Measurements from ENCODE around the gene LUZP2.
"Not testable (repeated sequence)": the region's sequence is repeated elsewhere in the genome, so short reads cannot be mapped to it uniquely, and the experiment has no call there.

Gene LUZP2

DNA sequence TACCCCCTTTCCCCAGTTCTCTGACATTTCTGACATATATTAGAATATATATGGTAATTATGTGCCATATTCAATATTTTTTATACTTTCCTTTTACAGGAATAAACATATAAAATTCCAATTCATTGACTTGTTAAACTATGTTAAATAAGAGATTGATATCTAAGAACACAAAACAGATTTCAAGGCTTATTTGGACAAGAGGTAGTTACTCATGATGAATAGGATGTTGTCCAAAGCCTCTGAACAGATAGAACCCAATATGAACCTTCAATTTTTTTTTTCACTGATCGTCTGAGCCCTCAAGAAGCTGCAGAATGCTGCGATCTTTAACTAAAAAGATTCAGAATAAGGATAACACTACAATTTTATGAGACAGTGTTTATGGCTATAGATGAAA is 340.3 kb downstream of the LUZP2 start:
- no peak for DNase-seq

DNA sequence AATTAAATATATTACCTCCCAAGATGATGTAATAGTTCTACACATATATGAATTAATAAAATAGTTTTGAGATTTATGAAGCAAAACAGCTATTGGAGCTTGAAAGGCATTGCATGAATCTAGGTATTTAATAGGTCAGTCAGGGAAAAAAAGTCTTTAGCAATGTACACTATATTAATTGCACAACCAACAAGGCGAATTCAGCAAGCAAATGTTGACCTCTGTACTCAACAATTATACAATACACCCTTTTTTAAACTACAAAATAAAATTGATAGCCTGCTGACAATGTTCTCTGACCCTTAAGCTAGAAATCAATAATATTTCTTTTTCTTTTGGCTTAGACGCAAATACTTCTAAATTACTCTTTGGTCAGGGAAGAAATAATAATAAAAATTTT is 345.5 kb downstream of the LUZP2 start:
- no peak for DNase-seq

DNA sequence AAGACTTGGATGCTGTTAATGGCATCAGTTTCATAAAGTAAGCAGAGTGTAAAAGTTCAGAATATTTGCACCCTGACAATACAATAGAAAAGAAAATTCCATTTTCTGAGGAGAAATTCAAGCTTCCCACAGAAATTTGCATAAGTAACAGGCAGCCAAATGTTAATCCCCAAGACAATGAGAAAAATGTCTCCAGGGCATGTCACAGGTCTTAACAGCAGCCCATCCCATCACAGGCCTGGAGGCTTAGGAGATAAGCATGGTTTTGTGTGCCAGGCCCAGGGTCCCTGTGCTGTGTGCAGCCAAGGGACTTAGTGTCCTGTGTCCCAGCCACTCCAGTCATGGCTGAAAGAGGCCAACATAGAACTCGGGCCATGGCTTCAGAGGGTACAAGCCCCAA is 347.6 kb downstream of the LUZP2 start:
- DNase-seq = no peak

DNA sequence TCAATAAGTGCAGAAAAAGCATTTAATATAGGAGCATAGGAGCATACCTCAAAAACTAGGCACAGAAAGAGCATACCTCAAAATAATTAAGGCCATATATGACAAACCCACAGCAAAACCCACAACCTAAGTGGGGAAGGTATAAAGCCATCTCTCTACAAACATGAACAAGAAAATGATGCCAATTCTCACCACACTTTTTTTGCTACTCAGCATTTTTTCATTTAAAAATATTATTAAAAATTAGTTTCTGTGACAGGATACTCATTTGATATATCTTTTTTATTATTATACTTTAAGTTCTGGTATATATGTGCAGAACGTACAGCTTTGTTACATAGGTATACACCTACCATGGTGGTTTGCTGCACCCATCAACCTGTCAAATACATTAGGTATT is 352.0 kb downstream of the LUZP2 start:
- DNase-seq = no peak

DNA sequence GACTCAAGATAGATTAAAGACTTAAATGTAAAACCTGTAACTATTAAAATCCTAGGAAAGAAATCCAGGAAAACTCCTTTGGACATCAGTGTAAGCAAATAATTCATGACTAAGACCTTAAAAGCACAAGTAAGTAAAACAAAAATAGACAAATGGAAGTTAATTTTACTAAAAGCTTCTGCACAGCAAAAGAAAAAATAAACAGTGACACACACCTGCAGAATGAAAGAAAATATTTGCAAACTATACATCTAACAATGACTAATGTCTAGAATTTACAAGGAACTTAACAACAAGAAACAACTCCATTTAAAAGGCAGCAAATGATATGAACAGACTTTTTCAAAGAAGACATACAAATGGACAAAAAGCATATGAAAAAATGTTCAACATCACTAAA is 359.1 kb downstream of the LUZP2 start:
- no peak for DNase-seq

DNA sequence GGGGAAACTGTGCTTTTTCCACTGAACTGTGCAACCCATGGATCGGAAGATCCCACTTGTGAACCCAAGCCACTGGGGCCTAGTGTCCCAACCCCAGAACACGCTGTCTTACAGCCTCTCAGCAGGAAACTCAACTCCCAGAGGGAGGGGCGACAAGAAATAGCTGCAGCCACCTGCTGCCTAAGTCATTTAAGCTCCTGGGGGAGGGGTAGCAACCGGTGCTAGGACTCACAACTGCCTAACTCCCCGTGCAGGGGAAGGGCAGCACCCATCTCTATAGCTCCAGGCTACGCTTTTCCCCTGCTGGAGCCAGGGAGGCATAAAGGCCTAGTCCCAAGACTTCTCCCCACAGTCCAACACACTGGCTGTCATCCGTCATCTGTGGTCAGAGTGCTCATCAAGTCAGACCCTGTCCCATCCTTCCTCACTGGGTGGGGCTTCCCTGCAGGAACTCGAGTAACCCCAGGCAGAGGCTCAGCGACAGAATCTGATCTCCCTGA is 363.0 kb downstream of the LUZP2 start:
- DNase-seq = no peak

DNA sequence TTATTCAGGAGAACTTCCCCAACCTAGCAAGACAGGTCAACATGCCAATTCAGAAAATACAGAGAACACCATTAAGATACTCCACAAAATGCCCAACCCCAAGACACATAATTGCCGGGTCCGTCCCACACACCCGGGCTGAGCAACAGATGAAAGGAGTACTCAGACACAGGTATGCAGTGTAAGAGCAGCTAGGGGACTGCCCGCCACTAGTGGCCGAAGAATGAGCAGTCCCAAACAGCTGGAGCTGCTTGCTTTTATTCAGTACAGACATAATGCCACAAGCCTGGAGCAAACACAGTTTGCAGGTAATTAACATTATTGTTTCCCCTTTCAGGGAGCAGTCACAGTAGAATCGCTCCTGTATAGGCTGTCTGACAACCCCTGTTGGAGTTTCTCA is 364.6 kb downstream of the LUZP2 start:
- no peak for DNase-seq

DNA sequence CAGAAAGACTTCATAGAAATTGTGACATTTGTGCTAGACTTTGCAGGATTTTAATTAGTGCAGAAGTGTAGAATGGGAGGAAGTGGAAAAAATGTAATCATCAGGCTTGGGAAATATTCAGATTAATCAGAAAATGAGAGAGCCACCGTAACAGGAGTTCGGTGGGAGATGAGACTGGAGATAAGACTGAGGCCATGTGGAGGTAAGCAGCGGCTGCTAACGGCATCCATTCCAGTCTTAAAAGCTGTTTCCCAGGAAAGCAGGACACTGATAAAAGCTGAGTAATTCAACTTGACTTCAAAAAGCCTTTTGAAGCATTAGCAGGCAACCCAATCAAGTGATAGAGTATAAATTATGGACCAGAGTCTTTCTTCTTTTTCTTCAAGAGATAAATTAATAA is 369.9 kb downstream of the LUZP2 start:
- DNase-seq = no peak

DNA sequence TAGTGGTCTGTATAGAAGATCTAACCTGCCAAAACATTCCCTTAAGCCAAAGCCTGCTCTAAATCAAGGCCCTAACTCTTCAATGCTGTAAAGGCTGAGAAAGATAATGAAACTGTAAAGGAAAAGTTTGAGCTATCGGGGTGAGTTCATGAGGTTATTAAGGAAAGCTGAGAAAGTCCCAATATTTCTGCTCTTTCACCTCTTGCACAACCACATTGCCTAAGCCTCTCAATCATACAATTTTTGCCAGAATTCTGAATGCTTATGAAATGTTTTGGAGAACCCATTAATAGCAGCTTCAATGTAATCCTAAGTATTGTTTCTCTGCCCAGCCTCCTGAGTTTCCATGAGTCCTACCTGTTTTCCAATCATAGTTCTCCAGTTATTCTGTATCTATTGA is 373.2 kb downstream of the LUZP2 start:
- no peak for DNase-seq

DNA sequence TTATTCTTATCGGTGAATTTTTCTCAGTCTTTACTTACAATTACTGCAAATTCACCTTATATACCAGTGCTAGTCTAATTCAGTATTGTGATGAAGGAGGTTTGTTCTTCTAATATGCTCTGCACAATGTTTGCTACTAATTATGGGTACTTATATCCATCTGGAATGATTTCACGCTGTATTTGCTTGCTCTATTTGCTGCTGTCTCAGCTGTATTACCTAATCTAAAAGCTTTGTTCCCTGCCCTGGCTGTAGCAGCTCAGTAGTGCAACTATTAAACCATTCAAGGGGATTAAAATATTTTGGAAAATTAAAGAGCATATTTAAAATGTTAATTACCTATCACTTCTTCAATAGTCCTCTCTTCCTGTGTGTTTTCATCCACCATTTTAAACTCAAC is 375.3 kb downstream of the LUZP2 start:
- DNase-seq = no peak

DNA sequence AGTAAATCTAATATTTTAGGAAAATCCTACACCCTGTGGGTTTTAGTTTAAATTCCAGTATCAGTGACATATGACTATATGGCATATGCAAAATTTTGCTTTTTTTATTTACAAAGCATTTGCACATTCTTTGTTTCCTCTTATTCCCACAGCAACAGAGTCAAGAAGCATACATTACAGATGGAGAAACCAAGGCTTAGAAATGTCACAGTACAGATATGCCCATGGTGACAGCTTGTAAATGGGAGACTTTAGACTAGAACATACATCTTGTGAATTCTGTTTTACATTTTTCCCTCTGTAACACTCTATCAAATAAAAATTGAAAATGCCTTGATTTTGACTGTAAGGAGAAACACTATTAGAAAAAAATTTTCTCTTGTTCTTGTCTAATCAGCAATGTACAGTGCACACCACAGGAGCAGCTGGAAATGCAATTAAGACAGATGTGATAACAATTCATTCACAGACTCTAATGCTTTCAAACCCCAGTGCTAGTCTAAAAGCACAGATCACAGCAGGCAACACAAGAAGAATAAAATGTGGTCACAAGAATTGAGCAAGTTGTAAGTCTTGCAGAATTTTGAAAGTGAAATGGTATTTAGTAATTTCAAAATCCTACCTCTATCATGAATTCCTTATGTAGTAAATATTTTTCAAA is 375.9 kb downstream of the LUZP2 start:
- no peak for DNase-seq

DNA sequence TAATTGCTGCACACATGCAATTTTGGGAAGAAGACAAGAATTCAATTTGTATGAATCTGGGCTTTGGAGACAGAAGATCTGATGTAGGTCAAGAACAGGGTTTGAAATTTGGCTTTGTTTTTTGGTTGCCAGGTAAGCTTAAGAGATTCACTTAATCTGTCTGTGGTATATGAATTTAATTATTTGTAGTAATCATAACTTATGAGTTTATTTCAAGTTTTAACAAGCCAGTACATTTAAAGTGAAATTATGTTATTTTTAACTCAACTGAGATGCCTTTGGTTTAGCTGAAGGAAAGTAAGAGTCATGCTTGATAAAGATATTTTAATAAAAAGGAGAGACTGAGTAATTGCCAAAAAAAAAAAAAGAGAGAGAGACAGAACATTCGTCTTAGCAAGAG is 384.1 kb downstream of the LUZP2 start:
- DNase-seq = no peak

DNA sequence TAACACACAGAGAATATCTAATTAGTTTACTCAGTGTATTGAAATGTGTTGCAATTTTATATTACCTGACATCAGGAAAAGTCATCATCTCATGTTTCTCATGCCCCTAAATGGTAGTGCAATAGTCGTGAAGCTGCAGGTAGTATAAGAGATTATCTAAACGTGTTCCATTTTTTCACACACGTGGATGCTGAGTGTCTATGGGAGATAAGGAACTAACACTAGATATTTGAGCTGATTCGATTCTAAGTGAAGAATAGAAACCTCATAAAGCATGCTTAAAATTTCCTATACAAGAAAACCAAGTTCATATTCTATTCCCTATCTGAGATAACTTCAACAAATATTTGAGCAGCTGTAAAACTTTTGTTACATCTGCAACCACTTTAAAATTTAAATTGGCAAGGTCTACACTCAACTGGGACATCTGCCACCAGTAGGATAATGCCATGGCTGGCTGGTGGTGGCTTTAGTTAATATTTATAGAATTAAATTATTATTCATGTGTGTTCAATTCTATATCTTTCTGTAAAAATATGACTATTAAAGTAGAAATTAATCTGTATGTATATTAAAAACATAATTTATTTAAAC is 388.8 kb downstream of the LUZP2 start:
- DNase-seq = no peak

DNA sequence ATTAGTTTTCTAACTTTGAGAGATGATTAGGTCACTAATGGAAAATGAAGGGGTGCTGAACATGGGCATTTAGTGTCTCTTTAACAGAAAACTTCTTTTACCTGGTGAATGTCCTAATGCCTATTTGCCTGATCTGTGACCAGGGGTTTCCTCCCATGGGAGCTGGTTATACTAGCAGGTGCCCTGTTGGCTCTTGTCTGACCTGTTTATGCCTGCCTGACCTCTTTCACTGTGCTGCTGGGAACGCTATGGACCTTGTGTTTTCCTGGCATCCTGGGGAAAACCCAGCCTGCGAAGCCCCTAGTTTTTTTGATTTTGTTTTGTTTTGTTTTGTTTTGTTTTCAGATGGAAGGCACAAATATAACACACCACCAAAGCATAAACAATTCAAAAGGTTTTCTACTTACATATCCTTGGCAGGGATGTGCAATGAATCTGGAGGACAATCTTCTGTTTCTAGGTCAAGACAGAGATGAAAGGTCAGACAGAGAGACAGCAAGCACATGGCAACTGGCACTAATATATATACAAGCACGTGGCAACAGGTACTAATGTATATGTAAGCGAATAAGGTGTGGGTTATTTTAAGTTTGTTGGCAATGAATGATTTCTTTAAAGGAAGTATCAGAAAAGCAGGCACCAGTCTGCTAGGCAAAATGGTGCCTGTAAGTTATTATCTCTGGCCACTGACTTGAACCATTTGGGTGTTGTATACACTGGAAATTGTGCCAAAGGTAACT is 390.2 kb downstream of the LUZP2 start:
- DNase-seq = no peak

DNA sequence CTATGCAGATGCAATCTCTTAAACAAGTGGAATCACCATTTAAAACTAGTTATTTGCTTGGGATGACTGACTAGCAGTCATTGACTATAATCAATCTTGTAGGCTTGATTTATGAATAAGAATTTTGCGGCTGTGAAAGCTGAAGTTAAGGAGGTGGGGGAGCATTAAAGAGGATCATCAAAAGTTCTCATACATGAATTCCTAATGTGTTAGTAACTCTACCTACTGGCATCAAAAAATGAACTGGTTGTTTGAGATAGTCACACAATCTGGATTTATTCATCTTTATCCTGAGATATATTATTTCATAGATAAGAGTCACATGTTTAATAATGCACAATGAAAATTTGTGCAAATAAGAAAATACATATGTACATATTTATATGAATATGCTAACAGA is 393.6 kb downstream of the LUZP2 start:
- no peak for DNase-seq

DNA sequence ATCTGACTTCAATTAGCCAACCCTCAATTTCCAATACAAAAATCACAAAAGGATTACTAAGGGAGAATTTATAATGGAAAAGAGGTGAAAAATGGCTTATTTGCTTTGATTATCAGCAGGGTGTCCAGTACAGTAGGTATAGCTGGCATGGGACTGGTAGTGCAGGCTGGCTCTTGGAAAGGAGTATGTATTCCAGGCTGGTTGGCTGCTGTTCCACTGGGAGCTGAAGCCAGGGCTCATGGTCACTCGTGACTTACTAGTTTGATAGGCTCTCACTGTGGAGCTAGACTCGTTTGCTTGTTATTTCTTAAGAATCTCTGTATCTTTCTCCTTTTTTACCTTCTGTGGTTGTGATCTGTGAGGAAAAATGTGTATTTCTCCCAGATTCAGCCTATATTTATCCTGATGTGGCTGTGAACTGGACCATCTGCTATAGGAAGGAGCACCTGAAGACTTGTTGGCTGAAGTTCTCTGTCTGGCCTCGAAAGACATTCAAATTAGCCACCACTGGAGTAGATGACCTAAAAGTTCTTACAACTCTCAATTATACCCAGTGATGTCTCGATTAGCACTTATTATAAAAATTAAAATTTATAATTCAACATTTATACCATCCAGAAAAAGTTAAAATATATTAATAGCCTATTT is 395.1 kb downstream of the LUZP2 start:
- DNase-seq = not testable (repeated sequence)

DNA sequence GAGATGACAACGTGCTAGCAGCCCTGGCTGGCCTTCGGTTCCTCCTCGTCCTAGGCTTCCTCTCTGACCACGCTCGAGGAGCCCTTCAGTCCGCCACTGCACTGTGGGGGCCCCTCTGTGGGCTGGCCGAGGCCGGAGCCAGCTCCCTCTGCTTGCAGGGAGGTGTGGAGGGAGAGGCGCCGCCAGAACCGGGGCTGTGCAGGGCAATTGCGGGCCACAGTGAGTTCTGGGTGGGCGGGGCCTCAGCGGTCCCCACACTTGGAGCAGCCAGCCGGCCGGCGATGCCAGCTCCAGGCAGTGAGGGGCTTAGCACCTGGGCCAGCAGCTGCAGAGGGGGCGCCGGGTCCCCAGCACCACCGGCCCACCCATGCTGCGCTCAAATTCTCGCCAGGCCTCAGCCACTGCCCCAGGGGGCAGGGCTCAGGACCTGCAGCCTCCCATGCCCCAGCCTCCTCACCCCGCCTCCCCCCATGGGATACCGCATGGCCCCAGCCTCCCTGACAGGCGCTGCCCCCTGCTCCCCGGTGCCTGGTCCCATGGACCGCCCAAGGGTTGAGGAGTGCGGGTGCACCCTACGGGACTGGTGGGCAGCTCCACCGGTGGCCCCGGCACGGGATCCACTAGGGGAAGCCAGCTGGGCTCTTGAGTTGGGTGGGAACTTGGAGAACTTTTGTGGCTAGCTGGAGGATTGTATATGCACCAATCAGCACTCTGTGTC is 399.4 kb downstream of the LUZP2 start:
- no peak for DNase-seq

DNA sequence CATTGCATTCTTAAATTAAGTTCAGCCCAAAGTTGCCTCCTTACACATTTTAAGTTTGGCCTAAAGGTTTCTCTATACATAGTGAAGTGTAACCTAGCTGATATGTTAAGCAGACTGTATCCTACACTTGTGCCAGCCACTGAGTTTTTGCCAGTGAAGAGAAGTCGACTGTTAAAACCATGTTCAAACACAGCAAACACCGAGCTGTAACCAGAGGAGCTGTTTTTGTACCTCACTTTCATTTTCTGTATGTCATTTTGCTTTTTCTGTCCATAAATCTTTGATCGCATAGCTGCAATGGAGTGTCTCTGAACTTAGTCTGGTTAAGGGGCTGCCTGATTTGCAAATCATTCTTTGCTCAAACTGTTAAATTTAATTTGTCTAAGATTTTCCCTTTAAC is 403.7 kb downstream of the LUZP2 start:
- no peak for DNase-seq

DNA sequence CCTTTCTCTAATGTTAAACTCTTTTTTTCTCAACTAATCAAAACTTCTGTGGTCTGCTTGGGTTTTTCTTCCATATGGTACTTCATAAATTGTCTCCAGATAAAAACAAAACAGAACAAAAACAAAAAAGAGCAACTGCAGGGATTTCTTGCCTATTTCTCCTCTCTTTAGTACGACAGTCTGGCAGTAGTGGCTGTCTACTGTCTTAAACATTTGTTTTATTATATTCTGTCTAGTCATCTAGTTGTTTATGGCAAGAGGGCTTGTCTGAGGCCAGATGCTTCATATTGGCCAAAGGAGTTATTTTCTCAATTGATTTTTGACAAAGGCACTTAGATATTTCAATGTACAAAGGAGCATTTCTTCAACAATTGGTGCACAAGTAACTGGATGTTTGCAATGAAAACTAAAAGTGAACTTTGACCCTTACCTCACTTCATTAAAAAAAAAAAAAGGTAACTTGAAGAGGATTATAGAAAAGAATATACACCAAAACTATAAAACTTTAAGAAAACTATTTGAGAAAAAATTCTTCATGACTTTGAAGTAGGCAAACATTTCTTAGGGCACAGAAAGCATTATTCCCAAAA is 404.2 kb downstream of the LUZP2 start:
- no peak for DNase-seq

DNA sequence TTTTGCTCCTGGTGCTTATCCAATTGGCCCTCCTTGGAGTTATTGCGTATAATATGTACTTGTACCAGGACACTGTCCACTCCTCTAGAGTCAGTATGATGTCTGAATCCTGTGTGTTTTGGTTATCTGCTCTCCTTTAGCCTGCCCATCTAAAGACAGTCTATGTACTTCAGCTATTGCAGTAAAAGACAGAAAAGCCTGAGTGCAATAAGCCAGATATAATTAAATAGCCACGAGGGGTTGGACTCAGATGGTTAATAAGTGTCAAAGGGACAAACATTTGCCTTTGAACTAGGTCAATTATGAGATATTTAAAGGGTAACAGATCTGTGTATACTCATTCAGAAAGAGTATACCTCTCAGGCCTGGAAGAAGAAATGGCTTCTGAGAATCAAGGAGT is 406.7 kb downstream of the LUZP2 start:
- DNase-seq = no peak

DNA sequence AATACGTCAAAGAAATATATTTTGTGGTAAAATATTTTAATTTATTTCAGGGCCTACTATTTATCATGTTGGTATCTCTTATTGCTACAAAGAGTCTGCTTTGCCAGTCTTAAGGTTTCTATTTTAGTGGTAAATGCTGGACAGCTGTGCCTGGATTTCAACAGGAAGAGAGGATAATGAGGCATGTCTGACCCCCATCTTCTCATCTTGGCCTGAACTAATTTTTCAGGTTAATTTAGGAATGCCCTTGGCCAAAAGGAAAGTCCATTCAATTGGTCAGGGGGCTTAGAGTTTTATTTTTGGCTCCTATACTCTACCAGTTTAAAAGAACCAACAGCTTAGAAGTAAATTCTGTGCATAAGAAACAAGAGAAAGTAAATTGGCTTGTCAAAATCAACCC is 428.2 kb downstream of the LUZP2 start:
- DNase-seq = no peak

DNA sequence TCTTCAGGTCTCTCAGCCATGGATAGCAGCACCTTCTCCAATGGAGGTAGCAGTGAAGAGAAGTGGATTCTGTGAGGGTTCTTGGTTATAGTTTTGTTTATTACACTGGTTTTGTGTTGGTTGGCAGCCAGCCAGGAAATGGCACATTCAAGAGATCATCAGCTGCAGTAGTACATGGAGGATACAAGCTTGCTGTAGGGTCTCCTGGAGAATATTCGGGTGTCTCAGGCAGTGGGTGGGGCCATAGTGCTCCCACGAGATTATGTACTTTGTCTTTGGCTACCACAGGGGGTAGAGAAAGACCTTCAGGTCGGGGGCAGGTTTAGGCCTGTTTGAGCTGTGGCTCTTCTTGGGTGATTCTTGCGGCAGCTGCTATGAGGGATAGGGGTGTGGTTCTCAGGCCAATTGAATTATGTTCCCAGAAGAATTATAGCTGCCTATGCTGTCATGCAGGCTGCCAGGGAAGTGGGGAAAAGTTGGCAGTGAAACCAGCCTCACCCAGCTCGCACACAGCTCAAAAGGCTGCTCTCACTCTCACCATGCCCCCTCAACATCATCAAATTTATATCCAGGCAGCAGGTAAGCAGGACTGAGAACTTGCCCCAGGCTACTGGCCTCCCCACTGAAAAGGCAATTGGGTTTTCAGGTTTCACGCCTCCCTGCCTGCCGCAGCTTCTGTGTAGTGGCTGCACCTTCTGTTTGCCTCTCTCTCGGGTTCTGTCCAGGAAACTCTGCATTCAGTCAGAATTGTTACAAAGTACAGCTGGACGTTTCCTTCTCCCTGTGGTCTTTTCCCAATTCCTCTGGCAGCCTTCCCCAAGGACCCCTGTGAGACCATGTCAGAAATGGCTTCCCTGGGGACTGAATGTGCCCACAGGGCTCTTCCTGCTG is 435.5 kb downstream of the LUZP2 start:
- DNase-seq = no peak
